HG02973 (cell line): ENCODE measurements around the gene PTPRN2.
"Not testable (repeated sequence)": the region's sequence is repeated elsewhere in the genome, so short reads cannot be mapped to it uniquely, and the experiment has no call there.

Source experiments
- ATAC-seq: cut with Tn5 transposase; IDR thresholded peaks from one replicate; pipeline ENCODE4 v1.9.1; 2021; ENCODE audit warnings: moderate library complexity; ENCODE audit not compliant: unreplicated experiment

PTPRN2 gene

GRCh38 chr7:158473221-158473620, 114.4 kb downstream of the PTPRN2 start:
- ATAC-seq, result no peak

- no peak for ATAC-seq
Observed at GRCh38 chr7:158472596-158472995, 115.0 kb downstream of the PTPRN2 start.

- ATAC-seq, result no peak
Observed at GRCh38 chr7:158471716-158472115, 115.9 kb downstream of the PTPRN2 start.

GRCh38 chr7:158470336-158470735, 117.3 kb downstream of the PTPRN2 start:
- ATAC-seq, result no peak

GRCh38 chr7:158469396-158470051, 118.1 kb downstream of the PTPRN2 start:
- no peak for ATAC-seq

GRCh38 chr7:158468700-158469296, 118.8 kb downstream of the PTPRN2 start:
- no peak for ATAC-seq

- no peak for ATAC-seq
Observed at GRCh38 chr7:158468181-158468580, 119.4 kb downstream of the PTPRN2 start.

- ATAC-seq, result no peak
Observed at GRCh38 chr7:158467562-158467961, 120.1 kb downstream of the PTPRN2 start.

- no peak for ATAC-seq
Observed at GRCh38 chr7:158463317-158463716, 124.3 kb downstream of the PTPRN2 start.

- no peak for ATAC-seq
Observed at GRCh38 chr7:158461824-158462223, 125.8 kb downstream of the PTPRN2 start.

GRCh38 chr7:158460665-158461064, 127.0 kb downstream of the PTPRN2 start:
- ATAC-seq, result no peak

GRCh38 chr7:158458716-158459282, 128.8 kb downstream of the PTPRN2 start:
- no peak for ATAC-seq

- ATAC-seq, result no peak
Observed at GRCh38 chr7:158458096-158458495, 129.5 kb downstream of the PTPRN2 start.

- ATAC-seq, result not testable (repeated sequence)
Observed at GRCh38 chr7:158457586-158457985, 130.0 kb downstream of the PTPRN2 start.

- no peak for ATAC-seq
Observed at GRCh38 chr7:158454631-158455030, 133.0 kb downstream of the PTPRN2 start.

GRCh38 chr7:158453663-158454062, 134.0 kb downstream of the PTPRN2 start:
- ATAC-seq, result no peak

- no peak for ATAC-seq
Observed at GRCh38 chr7:158452331-158452730, 135.3 kb downstream of the PTPRN2 start.

- ATAC-seq, result no peak
Observed at GRCh38 chr7:158450476-158451124, 137.0 kb downstream of the PTPRN2 start.

- ATAC-seq, result no peak
Observed at GRCh38 chr7:158449942-158450341, 137.7 kb downstream of the PTPRN2 start.

- no peak for ATAC-seq
Observed at GRCh38 chr7:158449266-158449665, 138.4 kb downstream of the PTPRN2 start.

- ATAC-seq, result no peak
Observed at GRCh38 chr7:158448430-158449100, 139.1 kb downstream of the PTPRN2 start.
